ENCODE measurements around the gene MMP1.

MMP1 gene

DNA sequence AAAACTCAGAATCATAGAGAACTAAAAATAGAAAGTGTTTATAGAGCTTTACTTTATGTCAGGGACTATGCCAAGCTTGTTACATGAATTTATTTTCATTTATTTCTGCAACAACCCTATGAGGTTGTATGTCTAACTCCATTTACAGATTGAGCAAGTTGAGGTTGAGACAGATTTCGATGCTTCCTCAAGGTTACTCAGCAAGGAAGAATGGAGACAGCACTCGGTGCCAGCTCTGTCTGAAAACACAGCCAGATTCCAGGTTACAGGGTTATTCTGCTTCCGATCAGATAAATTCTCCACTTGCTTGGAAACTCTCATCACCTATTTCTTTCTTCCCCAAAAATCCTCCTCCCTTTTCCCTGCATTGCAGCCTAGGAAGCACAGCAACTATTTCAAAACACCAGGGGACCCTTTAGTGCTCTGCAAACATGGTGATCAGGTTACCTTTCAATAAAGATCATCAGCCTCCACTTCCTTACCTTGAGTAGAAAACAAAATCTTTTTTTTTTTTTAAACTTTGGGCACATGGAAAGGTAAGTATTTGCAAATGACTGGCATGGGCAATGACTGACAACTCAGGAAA is 38.4 kb upstream of the MMP1 start:
- TF ChIP-seq, protein P1, sequence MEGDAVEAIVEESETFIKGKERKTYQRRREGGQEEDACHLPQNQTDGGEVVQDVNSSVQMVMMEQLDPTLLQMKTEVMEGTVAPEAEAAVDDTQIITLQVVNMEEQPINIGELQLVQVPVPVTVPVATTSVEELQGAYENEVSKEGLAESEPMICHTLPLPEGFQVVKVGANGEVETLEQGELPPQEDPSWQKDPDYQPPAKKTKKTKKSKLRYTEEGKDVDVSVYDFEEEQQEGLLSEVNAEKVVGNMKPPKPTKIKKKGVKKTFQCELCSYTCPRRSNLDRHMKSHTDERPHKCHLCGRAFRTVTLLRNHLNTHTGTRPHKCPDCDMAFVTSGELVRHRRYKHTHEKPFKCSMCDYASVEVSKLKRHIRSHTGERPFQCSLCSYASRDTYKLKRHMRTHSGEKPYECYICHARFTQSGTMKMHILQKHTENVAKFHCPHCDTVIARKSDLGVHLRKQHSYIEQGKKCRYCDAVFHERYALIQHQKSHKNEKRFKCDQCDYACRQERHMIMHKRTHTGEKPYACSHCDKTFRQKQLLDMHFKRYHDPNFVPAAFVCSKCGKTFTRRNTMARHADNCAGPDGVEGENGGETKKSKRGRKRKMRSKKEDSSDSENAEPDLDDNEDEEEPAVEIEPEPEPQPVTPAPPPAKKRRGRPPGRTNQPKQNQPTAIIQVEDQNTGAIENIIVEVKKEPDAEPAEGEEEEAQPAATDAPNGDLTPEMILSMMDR (conservative IDR thresholded peaks at IDR 0.05) = no peak
- TF ChIP-seq ZFX (IDR thresholded peaks at IDR 0.05) = no peak
- H3K27ac ChIP-seq = no peak overlapping the region

DNA sequence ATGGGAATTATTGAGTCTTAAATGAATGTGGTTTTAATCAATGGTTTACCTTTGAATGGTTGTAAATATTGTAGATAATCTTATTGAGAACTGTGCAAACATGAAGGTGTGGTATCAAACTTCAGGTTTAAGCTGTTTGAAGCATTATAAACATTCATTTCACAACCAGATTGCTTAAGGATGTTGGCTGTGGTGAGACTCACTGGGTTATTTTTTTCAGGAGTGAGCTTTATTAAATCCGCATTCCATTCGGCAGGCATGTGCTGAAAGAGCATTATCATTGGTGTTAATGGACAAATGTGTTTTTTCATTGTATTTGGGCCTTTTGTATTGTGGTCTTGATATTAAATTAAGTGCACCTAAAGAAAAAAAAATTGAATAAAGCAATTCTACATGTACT is 35.8 kb upstream of the MMP1 start:
- H3K27ac ChIP-seq = no peak overlapping the region
- TF ChIP-seq ZFX (IDR thresholded peaks at IDR 0.05) = no peak
- TF ChIP-seq, protein P1 (conservative IDR thresholded peaks at IDR 0.05) = no peak

DNA sequence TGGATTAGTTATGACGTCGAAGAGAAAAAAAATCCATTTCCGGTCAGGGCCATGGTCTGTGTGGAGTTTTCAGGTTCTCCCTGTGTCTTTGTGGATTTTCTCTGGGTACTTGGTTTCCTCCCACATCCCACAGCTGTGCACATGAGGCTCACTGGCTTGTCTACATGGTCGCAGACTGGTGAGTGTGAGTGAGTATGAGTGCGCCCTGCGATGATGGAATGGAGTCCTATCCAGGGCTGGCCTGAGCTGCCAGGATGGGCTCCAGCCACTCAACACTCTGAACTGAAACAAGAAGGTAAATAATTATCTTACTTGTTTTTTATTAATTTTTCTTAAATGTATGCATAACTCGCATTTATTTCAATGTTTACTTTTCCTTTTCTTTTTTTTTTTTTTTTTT is 34.7 kb upstream of the MMP1 start:
- TF ChIP-seq, protein P1 (conservative IDR thresholded peaks at IDR 0.05) = no peak
- no peak for TF ChIP-seq ZFX (IDR thresholded peaks at IDR 0.05)
- no peak overlapping the region for H3K27ac ChIP-seq

DNA sequence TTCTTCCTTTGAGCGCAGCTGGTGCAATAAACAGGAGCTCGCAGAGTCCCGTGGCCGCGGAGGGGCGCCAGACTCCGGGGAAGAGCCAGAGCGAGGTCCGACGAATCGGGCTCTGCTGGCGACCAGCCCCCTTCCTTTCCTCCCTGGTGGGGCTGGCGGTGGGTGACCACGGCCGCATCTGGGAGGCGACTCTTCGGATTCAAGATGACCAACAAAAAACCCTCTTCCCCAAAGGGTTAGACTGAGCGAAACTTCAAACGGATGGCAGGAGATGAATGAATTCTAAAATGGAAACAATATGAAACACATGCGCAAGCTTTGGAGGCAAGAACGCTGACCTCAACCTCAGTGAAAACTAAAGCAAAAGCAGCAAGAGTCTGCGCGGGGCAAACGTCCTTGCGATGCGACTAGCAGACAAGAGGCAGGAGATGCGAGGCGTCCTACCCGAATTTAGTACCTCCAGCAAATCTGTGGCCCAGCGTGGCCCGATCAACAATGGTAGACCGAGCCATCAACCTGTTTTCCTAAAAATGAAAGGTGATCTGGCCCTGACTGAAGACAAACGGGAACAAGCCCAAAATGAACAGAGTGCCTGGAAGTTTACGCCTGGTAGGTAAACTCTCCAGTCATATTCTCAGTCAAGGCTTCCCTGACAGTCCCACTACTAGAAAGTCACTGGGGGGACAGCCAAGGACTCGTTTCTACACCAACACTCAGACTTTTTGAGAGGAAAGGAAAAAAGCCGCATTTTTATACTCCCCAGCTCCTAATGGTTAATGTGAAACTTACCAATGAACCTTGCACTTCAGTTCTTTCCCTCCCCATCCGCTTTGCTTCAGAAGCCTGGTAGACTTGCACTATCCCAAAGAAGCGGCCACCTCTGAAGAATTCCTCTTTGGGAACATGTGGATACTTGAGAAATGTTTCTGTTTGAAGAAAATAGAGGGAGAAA is 33.8 kb upstream of the MMP1 start:
- H3K27ac ChIP-seq = no peak overlapping the region

DNA sequence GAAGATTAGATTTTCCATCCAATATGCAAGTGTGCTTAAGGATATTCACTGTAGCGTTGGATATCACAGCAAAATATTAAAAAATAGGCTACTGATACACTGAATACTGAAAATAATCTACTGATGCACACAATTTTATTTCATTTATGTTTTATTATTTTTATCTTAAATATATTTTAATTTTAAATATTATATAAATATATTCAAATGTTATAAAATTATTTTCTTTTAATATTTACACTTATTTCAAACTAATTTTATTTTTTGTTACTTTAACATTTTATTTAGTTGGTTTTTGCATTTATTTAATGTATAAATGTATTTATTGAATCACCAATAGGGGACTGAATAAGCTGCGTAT is 33.1 kb upstream of the MMP1 start:
- H3K27ac ChIP-seq = no peak overlapping the region
- TF ChIP-seq, protein P1 (conservative IDR thresholded peaks at IDR 0.05) = no peak
- TF ChIP-seq ZFX (IDR thresholded peaks at IDR 0.05) = no peak

More for the DNA sequence above, 33.8 kb upstream of the MMP1 start:
- TF ChIP-seq, protein P1 (conservative IDR thresholded peaks at IDR 0.05) = no peak
- no peak for TF ChIP-seq ZFX (IDR thresholded peaks at IDR 0.05)

DNA sequence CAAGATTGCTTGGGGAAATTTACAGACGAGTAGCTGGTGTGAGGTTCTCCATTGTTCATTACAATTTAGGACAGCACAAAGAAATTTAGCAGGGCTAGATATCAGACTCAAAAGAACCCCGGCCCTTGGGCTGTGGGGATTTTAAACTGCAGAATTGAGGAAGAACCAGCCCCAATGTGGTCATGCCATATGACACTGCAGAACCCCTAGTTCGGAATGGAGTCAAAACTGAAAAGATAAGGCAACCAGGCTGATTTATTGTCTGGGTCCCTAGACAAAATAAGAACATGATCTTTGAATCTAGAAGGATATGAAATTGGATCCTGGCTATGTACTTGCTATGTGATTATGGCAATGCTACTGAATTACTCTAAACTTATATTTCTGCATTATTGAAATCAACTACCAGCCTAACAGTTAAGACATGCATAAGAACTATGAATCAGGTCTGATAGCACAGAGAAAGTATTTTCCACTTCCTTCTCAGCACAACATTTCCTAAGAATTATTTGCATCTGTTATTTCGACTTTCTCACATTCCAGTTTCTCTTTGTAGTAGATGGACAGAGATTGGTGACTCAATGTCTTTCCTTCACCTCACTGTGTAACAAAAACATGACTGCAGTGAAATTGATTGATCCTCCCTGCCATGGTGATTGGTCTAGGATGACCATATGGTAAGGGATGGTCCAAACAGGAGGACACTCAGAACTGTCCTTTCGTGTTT is 32.2 kb upstream of the MMP1 start:
- no peak for TF ChIP-seq ZFX (IDR thresholded peaks at IDR 0.05)
- TF ChIP-seq, protein P1 (conservative IDR thresholded peaks at IDR 0.05) = no peak
- H3K27ac ChIP-seq = no peak overlapping the region

Data from C4-2B (cell line).